Activated naive CD4-positive, alpha-beta T cell treated with anti-CD3 and anti-CD28 coated beads, Interleukin-2, amount 50 U/mL, for 16 hours (primary cell): ENCODE results near the gene NOX4.
"Not testable (repeated sequence)": the region's sequence is repeated elsewhere in the genome, so short reads cannot be mapped to it uniquely, and the experiment has no call there.

ENCODE experiments used
- DNase-seq: peaks from one replicate; pipeline ENCODE4 v3.0.0-alpha.2; 2020

NOX4 gene

GRCh38 chr11:89293965-89294679 lies 197.1 kb downstream of the NOX4 start:
- no peak for DNase-seq

DNA sequence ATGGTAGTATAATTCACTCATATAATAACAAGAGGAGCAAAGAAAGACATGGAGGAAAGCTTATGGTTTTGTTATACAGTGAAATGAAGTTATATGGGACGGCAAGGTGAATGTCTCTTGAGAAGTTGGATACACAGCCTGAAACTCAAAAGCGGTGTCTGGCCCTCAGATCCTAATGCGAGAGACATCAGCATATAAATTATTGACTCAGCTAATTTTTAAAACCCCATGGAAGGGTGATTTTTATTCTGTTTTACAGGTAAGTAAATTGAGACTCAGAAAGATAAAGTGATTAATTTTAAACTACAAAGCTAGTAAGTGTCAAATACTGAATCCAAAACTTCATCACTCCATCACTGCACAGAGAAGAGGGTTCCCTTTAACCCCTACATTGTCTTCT lies 203.2 kb downstream of the NOX4 start:
- DNase-seq: not testable (repeated sequence)

GRCh38 chr11:89286601-89287000 lies 204.6 kb downstream of the NOX4 start:
- not testable (repeated sequence) for DNase-seq

DNA sequence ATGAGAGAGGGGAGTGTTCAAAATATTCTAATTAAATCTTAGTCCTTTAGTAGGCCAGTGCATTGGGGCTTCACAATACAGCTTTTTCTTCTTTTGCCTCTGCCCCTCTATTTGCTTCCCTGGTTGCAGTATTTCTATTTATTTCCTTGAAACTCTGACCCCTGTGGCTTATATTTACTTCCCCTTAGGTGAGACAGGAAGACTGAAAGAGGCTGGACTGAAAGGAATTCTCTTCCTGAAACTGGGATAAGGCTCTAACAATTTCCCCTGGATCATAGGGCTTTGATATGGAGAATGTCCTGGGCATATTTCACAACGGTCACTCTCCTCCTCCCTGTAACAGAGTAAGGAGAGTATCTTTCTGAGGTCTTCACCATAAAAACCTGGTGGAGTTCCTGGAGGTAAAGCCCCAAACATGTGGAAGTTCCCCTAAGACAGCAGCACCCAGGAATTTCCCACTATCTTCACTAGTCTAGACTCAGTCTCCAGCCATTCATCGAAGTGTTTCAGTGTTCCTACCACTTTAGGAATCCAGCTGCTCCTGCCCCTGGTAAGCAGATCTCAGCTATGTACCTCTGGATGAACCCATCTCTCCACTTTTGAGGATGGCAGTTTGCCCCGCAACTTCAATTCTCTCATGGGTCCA lies 210.0 kb downstream of the NOX4 start:
- DNase-seq: not testable (repeated sequence)

DNA sequence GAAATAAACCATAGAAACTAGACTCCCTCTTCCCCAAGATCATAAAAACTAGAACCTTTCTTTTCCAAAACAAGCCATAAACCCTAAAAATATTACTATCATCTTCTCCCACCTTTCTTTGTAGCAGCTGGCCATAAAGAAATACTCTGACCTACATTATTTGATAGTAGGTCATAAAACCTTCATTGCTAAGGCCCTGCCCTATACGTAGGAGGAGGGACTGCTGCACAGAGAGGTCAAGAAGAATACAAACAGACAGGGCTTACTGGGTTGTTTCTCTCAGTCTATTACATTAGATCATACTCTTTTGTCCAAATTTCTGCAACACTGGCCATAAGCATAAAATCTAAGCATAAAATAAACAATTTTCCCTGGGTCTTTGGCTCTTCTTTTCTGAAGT lies 212.0 kb downstream of the NOX4 start:
- no peak for DNase-seq

GRCh38 chr11:89275966-89276365 lies 215.2 kb downstream of the NOX4 start:
- DNase-seq: no peak
